GM20431 (cell line): ENCODE results near the gene RTL1.

ENCODE experiments used
- in situ Hi-C: fragments of 300-500 bp; cut with MseI, MboI; formaldehyde crosslinking; loops from one replicate; pipeline ENCODE4 v1.15.0; 2020; ENCODE audit warnings: low sequenced_read_pairs; ENCODE audit not compliant: unreplicated experiment

The RTL1 gene

DNA sequence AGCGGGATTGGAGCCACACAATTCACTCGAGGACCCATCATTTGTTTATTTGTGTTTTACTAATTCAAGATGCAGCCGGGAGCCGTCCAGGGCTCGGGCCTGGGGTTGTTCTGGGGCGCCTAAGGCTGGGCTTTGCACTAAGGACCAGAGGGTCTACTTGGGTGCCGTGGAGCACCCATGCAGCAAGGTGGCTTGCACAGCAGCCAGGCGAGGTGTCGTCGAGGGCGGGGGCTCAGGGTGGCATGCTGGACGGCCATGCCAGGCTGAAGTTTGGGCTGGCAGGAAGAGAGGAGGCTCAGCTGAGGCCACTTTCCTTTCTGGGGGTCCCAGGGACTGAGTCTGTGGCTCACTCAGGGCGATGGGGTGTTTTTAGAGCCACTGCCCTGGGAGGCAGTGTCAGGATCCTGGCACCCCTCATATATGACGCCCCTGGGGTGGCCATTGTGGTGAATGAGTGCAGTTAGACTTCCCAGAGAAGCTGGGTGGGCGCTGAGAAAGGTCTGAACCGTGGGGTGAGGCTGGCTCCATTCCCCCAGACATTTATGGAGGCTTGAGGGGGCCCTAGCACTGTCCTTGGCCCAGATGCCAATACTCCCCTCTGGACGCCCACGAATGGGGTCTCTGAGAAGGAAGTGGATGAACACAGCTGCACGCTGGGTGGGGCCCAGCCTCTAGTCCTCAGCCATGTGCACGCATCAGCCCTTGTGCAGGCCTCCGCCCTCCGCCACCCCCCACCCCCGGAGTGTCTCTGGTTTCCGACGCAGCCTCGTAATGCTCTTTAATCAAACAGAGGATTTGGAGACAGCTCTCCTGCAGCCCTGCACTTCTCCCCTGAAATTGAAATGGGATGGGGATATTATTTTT lies 66.3 kb downstream of the RTL1 start:
- in situ Hi-C loops, result no loop called here

DNA sequence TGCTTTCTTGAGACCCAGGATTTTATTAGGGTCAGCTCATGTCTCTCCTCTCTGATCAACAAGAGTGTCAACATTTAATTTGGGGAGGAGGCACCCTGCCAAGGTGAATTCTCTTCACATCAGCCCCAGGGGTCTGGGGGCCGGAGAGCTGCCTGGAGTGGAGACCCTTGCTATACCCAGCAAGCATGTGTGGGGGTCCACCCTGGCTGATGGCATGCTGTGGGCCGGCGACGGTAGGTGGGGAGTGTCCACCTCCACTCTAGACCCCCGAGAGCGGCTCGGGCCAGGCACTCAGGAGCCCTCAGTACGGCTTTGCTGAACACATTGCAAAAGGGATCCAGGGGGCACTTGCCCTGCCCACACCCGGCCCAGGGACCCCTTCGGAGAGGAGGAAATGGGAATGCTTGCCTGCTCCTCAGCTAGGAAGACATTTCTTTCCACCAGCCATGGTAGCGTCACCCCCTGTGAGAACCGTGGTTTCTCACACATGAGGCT lies 67.2 kb downstream of the RTL1 start:
- in situ Hi-C loops, result no loop called here

DNA sequence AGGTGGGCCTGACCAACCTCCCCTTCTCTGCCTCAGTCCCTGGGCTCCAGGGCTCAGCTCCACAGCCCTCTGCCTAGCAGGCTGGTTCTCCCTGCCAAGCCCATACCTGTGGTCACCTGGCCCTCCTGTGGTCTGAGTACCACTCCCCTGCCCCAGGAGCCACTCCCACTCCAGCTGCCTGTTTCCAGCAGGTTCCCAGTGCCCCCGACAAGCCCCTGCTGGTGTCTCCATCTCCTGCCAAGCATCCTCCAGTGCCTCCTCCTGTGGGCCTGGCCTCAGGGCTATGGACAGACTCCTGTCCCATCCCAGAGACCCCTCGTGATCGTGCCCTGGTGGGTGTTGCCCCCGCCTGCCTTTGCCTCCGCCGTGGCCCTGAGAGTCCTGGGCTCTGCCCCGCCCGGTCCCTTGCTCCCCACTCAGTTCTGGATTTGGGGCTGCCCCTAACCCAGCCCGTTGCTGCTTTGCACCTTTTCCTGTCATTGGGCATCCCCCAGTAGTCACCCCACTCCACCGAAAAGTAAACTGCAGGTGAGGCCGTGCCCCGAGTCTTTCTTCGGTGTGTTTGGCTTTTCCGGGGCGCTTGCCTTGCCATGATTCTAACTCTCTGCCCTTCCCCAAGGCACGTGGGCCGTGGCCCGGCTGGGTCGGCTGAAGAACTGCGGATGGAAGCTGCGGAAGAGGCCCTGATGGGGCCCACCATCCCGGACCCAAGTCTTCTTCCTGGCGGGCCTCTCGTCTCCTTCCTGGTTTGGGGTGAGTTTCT lies 67.8 kb downstream of the RTL1 start:
- in situ Hi-C loops, result no loop called here

DNA sequence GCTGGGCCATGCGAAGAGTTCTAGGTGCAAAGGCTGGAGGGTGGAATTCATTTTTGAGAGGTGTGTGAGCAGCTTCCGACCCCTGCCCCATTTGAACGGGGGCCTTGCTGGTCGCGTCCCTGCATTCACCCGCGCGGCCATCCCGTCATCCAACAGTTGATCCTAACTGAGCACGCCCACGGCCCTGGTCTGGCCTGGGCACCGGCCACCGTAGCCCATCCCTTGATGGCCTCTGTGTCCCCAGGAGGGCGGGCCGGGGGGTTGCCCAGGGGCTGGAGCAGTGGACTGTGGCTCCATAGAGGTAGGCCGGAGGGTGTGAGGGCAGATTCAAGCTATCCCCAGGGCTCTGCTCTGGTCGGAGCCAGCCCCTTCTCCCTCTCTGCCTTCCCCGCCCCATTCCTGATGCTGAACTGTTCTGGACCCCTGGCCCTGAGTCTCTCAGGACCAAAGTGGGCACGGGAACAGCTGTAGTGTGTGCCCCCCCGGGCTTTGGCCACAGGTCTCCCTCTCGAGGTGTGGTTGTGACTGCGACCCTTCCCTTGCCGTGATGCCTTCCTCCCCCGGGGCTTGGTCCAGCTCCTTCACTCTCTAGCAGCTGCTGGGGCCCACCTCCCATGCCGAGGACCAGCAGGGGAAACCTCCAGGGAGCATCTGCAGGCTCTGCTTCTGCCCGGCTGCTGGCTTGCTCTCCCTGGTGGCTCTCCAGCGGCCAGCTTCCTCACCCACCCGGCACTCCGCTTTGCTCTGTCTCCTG lies 68.6 kb downstream of the RTL1 start:
- in situ Hi-C loops, result no loop called here

DNA sequence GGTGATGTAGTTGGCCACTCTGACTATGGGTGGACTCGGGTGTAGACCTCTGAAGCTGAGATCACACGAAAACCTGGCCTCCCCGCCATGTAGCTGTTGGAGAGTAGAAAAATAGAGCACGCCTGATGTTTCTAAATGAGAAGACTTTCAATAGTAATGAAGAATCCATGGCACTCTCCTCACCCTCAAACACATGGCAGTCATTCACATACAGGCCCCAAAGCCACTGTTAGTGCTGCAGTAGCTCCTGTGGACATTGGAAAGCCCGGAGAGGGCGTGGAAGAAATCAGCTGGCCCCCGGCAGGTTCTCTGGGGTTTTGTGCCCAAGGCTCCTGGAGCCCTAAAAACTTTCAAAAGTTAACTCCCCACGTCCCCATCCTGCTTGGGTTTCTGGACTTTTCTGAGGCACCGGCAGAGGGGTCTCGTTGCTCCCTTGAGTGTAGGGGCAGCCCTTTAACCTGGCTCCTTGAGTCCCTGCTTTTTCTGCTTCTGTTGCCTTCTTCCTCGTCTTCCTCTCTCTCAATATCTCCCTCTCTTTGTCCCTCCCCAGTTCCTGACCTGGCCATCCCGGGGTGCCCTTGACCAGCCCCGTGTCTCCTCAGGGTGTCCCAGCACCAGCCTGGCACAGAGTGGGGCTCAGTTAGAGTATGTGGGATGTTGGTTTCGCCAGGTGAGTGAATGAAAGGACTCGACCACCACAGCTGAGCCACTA lies 69.3 kb downstream of the RTL1 start:
- in situ Hi-C loops, result no loop called here

DNA sequence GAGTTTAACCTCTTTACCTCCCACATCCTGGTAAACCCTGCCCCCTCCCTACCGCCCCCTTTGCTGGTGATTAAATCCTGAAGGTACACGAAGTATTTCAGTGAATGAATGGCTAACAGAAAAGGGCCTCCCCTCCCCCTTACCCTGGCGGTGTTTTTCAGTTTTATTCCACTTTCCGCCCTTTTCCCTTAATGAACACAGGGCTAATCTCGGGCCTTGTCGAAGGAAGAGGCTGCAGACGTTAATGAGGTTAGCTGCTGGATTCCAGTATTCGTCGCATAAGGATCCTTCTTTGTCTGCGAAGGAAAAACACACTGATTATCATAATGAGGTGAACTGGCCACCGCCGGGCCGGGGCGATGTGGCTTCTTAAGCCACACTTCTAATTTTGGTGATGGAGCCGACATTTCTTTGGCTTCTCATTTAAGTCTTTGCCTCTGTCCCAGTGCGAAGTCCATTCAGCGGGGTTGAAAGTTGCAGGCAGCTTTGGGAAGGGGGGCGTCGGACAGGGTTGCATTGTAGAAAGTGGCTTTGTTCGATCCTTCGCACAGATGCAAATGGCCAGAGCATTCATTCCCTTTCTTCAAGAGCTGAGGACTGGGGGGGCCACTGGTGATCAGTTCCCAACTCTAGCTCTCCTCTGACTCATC lies 71.1 kb downstream of the RTL1 start:
- in situ Hi-C loops, result no loop called here

DNA sequence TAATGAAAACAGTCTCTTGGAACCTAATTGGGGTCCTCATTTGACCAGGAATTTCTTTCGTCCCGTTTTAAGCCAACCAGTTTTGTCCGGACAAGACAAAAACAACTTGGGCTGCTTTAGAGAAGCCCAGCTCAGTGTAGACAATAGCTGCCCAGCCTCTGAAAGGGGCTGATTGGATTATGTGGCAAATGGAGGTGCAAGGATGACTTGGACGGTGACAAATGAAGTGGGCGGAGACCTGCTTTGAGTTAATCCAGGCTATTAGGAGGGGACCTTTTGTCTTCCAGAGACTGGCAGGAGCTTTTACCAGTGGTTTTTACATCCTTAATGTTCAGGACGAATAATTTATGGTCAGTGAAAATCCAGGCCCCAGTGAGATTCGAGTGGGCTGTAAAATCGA lies 72.8 kb downstream of the RTL1 start:
- in situ Hi-C loops, result no loop called here
